Esophagus muscularis mucosa (tissue), 4 donors: Measurements from ENCODE around the gene SECISBP2. TPM values are rescaled to one million over a fixed set of nuclear protein-coding genes. Genes with fewer than 3 reads are reported as not detected.
"Not testable (repeated sequence)": the region's sequence is repeated elsewhere in the genome, so short reads cannot be mapped to it uniquely, and the experiment has no call there.

Experiments used
- DNase-seq: peaks from one replicate; pipeline ENCODE4 v3.0.0-alpha.2; 2017; ENCODE audit errors: extremely low spot score
- H3K27ac ChIP-seq, 4 donors: fragments of 200-600 bp; sonication (generic); replicated peaks in 1 of 4; 1 replicate in 3 of 4; 2 replicates in 1 of 4; pipeline ENCODE4 v1.5.1; 2016 to 2019; ENCODE audit warnings: mild to moderate bottlenecking in 1 of 4
- H3K27me3 ChIP-seq, 4 donors: fragments of 200-600 bp; sonication (generic); one replicate each; pipeline versions ENCODE4 v1.5.1 to v1.6.0; 2016 to 2019
- H3K36me3 ChIP-seq, 4 donors: fragments of 200-600 bp; sonication (generic); one replicate each; pipeline ENCODE4 v1.5.1; 2016 to 2019
- H3K4me1 ChIP-seq, 4 donors: fragments of 200-600 bp; sonication (generic); one replicate each; pipeline ENCODE4 v1.5.1; 2016 to 2019
- H3K4me3 ChIP-seq, 4 donors: fragments of 200-600 bp; sonication (generic); 1 replicate in 2 of 4; 2 replicates in 2 of 4; pipeline ENCODE4 v1.5.1; 2016 to 2019; ENCODE audit warnings: mild to moderate bottlenecking in 4 of 4, moderate library complexity in 1 of 4
- H3K9me3 ChIP-seq, 4 donors: fragments of 200-600 bp; sonication (generic); 1 replicate in 3 of 4; 2 replicates in 1 of 4; pipeline ENCODE4 v1.5.1; 2016 to 2019
- CTCF ChIP-seq, 3 experiments: fragments of 200-600 bp in 2 of 3; fragments of 450-650 bp in 1 of 3; sonication (generic) in 2 of 3; IDR thresholded peaks; one replicate each; pipeline ENCODE4 v1.5.1; 2017 to 2019; ENCODE audit warnings: antibody characterized with exemption in 3 of 3, mild to moderate bottlenecking in 2 of 3, moderate library complexity in 1 of 3
- EP300 ChIP-seq: sonication (generic); formaldehyde crosslinking; IDR thresholded peaks from one replicate; pipeline ENCODE4 v1.6.1; 2017; ENCODE audit warnings: antibody characterized with exemption
- POLR2A ChIP-seq: fragments of 450-650 bp; IDR thresholded peaks from one replicate; pipeline ENCODE4 v1.6.1; 2017; ENCODE audit warnings: antibody characterized with exemption, moderate library complexity, mild to moderate bottlenecking, low read depth
- POLR2AphosphoS5 ChIP-seq, 2 donors: sonication (generic); formaldehyde crosslinking; IDR thresholded peaks; one replicate each; pipeline ENCODE4 v1.6.1; 2017; ENCODE audit warnings: antibody characterized with exemption in 2 of 2
- WGBS: methylation state at CpG from one replicate; pipeline ENCODE4 v1.1.5; 2018; 5-methylcytosine and 5-hydroxymethylcytosine counted together
- intact Hi-C: fragments of 100-400 bp; cut with DNase I; formaldehyde crosslinking; loops from one replicate; pipeline ENCODE4 v1.15.1; 2023
- total RNA-seq, 4 donors: library from RNA; depleted of rRNA; stranded (reverse); fragments of >200 nt; gene quantifications; one replicate each; pipeline versions ENCODE4 v1.1.0 to v1.2.1, GENCODE V29; 2016

SECISBP2 gene
- total RNA-seq, 4 donors from 2014 or later: 24.0 to 32.8 (median 29.0) TPM

- Histone ChIP-seq H3K4me3 (no peak overlapping the region), H3K9me3 (no peaks in the 10 kb centered on the region), H3K27me3 (no peaks in the 10 kb centered on the region), H3K36me3 (no peaks in the 10 kb centered on the region), H3K4me1 (peaks cover 0 to 12% (median 5%) of the 10 kb centered on the region in 4 donors), H3K27ac (no peak overlapping the region)
- intact Hi-C loops: loop anchor here (5.0 to 10.0 kb wide), 2 partner anchors 279 to 692 kb away; no protein-coding TSS in a partner anchor
- DNase-seq: no peak
- TF ChIP-seq POLR2AphosphoS5 (IDR thresholded peaks at IDR 0.05) (no peak), EP300 (no peak), CTCF (IDR thresholded peaks at IDR 0.05) (no peak), POLR2A (no peak)
- 88% methylated on average over 7 of the region's 7 CpGs for WGBS
Measured at GRCh38 chr9:89284076-89284475, 34.2 kb upstream of the SECISBP2 start.

GRCh38 chr9:89291741-89292140 lies 26.6 kb upstream of the SECISBP2 start:
- WGBS: 90% methylated on average over 2 of the region's 2 CpGs

GRCh38 chr9:89293014-89293413 lies 25.3 kb upstream of the SECISBP2 start:
- Histone ChIP-seq H3K36me3 (no peaks in the 10 kb centered on the region), H3K9me3 (no peaks in the 10 kb centered on the region), H3K27me3 (no peaks in the 10 kb centered on the region), H3K4me1 (no peaks in the 10 kb centered on the region), H3K27ac (no peak overlapping the region), H3K4me3 (no peak overlapping the region)
- intact Hi-C loops: no loop called here
- DNase-seq: no peak
- 82% methylated on average over 1 of the region's 1 CpG for WGBS
- TF ChIP-seq EP300 (no peak), POLR2AphosphoS5 (IDR thresholded peaks at IDR 0.05) (no peak), CTCF (IDR thresholded peaks at IDR 0.05) (no peak), POLR2A (no peak)

More at GRCh38 chr9:89291741-89292140, 26.6 kb upstream of the SECISBP2 start:
- Histone ChIP-seq H3K9me3 (no peaks in the 10 kb centered on the region), H3K4me3 (no peak overlapping the region), H3K27ac (no peak overlapping the region), H3K27me3 (no peaks in the 10 kb centered on the region), H3K4me1 (no peaks in the 10 kb centered on the region), H3K36me3 (no peaks in the 10 kb centered on the region)
- TF ChIP-seq EP300: no peak
- TF ChIP-seq POLR2AphosphoS5 (IDR thresholded peaks at IDR 0.05): no peak
- TF ChIP-seq CTCF (IDR thresholded peaks at IDR 0.05): no peak
- TF ChIP-seq POLR2A: no peak
- DNase-seq: no peak
- intact Hi-C loops: no loop called here

- H3K4me1 ChIP-seq: no peaks in the 10 kb centered on the region
- H3K27me3 ChIP-seq: no peaks in the 10 kb centered on the region
- no peak for DNase-seq
- H3K4me3 ChIP-seq: no peak overlapping the region
- H3K27ac ChIP-seq: no peak overlapping the region
- no peaks in the 10 kb centered on the region for H3K36me3 ChIP-seq
- WGBS: 78% methylated on average over 5 of the region's 5 CpGs
- no peaks in the 10 kb centered on the region for H3K9me3 ChIP-seq
- TF ChIP-seq POLR2AphosphoS5 (IDR thresholded peaks at IDR 0.05): no peak
- TF ChIP-seq POLR2A: no peak
- TF ChIP-seq CTCF (IDR thresholded peaks at IDR 0.05): no peak
- no peak for TF ChIP-seq EP300
- intact Hi-C loops: no loop called here
Measured at GRCh38 chr9:89295400-89295799, 22.9 kb upstream of the SECISBP2 start.

- not testable (repeated sequence) for H3K36me3 ChIP-seq, H3K27me3 ChIP-seq, DNase-seq, H3K4me1 ChIP-seq, H3K4me3 ChIP-seq, H3K27ac ChIP-seq, H3K9me3 ChIP-seq
- 88% methylated on average over 2 of the region's 2 CpGs for WGBS
- intact Hi-C loops: loop anchor here (10.0 kb wide), 1 partner anchor 127 kb away; the partner anchor contains the start of gene SHC3
Measured at GRCh38 chr9:89301996-89302395, 16.3 kb upstream of the SECISBP2 start.
